HepG2 (cell line): ENCODE data around the gene PSMD9.

Experiments
- FOXK2 ChIP-seq: fragments of 450-650 bp; IDR thresholded peaks from 2 replicates; pipeline ENCODE4 v1.6.1; 2016
- GATAD1 ChIP-seq: IDR thresholded peaks from 2 replicates; pipeline ENCODE4 v1.6.1; 2016; ENCODE audit warnings: missing genetic modification reagents, missing compliant biosample characterization
- JUN ChIP-seq: sonication (generic); formaldehyde crosslinking; IDR thresholded peaks from 2 replicates; pipeline ENCODE4 v1.4.0; 2020; ENCODE audit warnings: mild to moderate bottlenecking, missing genetic modification reagents
- NCOA2 ChIP-seq: sonication (generic); formaldehyde crosslinking; IDR thresholded peaks from 2 replicates; pipeline ENCODE4 v1.8.0; 2022; ENCODE audit warnings: inconsistent platforms
- RAD21 ChIP-seq: fragments of 450-650 bp; formaldehyde crosslinking; IDR thresholded peaks from 2 replicates; pipeline ENCODE4 v1.5.0; 2020; ENCODE audit warnings: mild to moderate bottlenecking
- U2AF1 ChIP-seq: fragments of 200-400 bp; formaldehyde crosslinking; optimal IDR thresholded peaks from 2 replicates; pipeline ENCODE3; 2017; ENCODE audit warnings: mild to moderate bottlenecking, low read depth, low read length
- TF ChIP-seq, protein P1 (sequence below): sonication (generic); formaldehyde crosslinking; IDR thresholded peaks from 2 replicates; pipeline ENCODE4 v1.5.0; 2020; ENCODE audit warnings: mild to moderate bottlenecking, missing genetic modification reagents, moderate library complexity
- TF ChIP-seq, protein P2 (sequence below): IDR thresholded peaks from 2 replicates; pipeline ENCODE4 v1.6.1; 2016; ENCODE audit warnings: missing compliant biosample characterization, missing genetic modification reagents, borderline replicate concordance
- TF ChIP-seq, protein P3 (sequence below): sonication (generic); formaldehyde crosslinking; IDR thresholded peaks from 2 replicates; pipeline ENCODE4 v1.4.0; 2020; ENCODE audit warnings: missing genetic modification reagents

DNA sequence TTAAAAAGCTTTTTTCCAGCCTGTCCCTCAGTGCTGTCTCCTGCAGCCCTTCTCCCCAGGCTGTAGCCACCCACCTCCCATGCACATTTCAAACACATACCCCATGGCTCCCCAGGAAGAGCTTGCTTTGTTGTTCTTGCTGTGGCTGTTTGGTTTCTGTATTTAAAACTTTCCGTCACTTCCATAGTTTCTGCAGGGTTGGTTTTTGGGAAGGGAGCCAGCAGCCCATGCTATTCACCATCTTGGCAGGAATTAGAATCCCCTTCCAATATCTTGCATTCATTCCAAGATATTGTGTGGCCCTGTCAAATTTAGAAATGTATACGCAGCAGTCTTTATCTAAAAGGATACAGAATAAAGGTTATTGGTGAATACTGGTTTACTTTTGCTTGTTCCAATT lies 59.4 kb downstream of the PSMD9 start:
- TF ChIP-seq JUN (CRISPR knock-in tag) (no peak), NCOA2 (CRISPR knock-in tag) (no peak), U2AF1 (no peak), FOXK2 (no peak), GATAD1 (no peak), RAD21 (CRISPR knock-in tag) (no peak)
- TF ChIP-seq, protein P1, sequence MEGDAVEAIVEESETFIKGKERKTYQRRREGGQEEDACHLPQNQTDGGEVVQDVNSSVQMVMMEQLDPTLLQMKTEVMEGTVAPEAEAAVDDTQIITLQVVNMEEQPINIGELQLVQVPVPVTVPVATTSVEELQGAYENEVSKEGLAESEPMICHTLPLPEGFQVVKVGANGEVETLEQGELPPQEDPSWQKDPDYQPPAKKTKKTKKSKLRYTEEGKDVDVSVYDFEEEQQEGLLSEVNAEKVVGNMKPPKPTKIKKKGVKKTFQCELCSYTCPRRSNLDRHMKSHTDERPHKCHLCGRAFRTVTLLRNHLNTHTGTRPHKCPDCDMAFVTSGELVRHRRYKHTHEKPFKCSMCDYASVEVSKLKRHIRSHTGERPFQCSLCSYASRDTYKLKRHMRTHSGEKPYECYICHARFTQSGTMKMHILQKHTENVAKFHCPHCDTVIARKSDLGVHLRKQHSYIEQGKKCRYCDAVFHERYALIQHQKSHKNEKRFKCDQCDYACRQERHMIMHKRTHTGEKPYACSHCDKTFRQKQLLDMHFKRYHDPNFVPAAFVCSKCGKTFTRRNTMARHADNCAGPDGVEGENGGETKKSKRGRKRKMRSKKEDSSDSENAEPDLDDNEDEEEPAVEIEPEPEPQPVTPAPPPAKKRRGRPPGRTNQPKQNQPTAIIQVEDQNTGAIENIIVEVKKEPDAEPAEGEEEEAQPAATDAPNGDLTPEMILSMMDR (CRISPR knock-in tag) = no peak
- TF ChIP-seq, protein P2, sequence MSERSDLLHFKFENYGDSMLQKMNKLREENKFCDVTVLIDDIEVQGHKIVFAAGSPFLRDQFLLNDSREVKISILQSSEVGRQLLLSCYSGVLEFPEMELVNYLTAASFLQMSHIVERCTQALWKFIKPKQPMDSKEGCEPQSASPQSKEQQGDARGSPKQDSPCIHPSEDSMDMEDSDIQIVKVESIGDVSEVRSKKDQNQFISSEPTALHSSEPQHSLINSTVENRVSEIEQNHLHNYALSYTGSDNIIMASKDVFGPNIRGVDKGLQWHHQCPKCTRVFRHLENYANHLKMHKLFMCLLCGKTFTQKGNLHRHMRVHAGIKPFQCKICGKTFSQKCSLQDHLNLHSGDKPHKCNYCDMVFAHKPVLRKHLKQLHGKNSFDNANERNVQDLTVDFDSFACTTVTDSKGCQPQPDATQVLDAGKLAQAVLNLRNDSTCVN (CRISPR knock-in tag) = no peak
- TF ChIP-seq, protein P3, sequence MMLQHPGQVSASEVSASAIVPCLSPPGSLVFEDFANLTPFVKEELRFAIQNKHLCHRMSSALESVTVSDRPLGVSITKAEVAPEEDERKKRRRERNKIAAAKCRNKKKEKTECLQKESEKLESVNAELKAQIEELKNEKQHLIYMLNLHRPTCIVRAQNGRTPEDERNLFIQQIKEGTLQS (CRISPR knock-in tag) = no peak
